HG03432 (cell line): ENCODE data around the gene ATP8A2.

ENCODE experiments used
- ATAC-seq: cut with Tn5 transposase; IDR thresholded peaks from one replicate; pipeline ENCODE4 v1.9.1; 2021; ENCODE audit warnings: mild to moderate bottlenecking, moderate library complexity; ENCODE audit not compliant: unreplicated experiment

ATP8A2 gene

DNA sequence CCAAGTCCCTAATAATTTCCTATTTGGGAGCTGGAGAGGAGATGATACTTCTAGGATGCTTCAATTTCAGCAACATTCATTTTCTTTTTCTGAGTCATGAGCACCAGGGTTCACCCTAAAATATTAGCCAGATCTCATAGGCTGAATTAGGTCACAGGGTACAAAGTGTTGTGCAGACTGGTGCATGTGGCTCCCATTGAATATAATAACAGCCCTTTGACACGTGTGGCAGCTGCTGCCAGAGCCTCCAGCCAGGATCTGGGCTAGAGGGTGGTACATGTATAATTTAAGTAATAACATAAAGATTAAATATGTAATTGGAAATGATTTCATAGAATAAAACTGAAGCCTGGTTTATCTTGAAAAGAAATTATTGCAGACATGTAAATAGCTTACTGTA is 244.9 kb downstream of the ATP8A2 start:
- ATAC-seq: no peak

DNA sequence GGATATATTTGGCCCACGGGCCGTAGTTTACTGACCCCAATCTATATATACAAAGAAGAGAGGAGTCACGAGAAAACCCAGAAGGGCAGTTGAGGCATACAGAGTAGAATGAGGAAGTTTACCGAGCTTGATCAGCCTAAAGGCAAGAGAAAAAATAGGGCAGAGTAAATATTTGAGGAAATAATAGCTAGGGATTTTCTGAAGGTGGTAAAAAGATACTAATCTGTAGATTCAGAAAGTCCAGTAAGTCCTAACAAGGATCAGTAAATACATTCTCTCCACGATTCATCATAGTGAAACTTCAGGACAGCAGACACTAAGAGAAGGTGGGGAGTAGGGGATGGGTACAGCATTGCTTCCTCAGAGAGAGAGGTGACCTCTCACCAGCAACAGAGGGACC is 248.1 kb downstream of the ATP8A2 start:
- no peak for ATAC-seq

DNA sequence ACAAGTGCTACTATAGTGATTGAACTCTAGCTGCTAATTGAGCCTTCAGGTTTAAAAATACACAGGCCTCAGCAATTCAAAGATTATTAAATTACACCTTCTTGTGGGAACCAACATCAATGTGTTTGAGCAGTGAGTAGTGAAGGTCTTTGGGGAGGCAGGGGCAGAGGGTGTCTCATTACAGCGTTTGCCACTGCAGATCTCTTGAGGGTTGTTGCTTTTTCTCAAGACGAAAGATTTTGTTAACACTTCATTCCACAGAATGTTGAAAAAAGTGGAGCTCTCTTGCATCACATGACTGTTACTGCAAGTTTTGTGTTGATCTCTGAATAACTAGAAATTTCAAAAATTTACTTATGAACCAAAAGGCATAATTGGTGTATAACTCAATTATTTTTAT is 253.6 kb downstream of the ATP8A2 start:
- ATAC-seq: no peak

DNA sequence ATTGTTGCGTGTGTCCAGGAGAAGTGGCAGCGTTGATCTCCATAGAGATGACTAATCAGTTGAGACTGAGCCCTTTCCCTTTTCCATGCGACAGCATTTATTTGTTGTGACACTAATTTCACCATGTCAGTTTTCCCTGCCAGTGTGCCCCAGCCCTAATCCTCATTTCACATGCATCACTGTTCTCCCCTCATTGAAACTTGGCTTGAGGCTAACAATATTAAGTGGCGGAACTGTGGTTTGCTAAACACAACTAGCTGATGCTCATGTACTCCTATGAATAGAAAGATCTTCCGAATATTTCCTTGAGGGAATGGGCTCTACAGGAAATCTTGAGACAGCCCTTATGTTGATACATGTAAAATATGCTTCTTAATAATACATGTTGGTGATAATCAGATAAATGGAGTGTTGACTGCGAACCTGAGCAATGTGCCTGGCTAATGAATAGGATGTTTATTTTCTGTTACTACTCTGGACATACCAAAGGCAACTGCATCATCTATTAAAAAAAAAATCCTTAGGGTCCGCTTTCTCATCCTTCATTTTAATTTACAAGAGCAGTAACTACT is 258.6 kb downstream of the ATP8A2 start:
- no peak for ATAC-seq

DNA sequence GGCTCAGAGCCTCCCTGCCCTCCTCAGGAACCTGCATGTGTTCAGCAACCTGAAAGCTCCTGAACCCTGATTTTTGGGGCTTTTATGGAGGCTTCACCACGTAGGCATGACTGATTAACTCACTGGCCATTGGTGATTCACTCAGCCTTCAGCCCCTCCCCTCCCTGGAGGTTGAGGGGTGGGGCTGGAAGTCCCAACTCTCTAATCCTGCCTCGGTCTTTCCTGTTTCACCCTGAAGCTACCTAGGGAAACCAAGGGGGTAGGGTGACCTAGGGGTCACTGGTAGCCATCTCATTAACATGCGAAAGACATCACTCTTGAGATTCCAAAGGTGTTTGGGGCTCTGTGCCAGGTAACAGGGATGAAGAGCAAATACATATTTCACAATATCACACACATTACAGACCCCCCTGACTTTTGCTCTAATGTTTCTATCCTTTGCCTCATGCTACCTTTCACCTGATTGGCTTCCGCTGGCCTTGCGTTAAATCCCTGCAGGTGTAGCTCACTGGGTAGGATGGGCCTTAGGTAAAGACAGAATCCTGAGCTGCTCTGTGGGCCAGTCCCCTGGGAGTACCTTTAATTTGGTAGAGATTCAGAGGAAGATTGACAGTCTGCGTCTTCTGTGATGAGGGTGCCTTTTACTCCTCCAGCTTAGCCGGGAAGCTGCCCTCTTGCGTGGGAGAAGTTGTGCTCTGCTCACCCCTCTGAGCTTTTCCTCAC is 260.6 kb downstream of the ATP8A2 start:
- no peak for ATAC-seq

DNA sequence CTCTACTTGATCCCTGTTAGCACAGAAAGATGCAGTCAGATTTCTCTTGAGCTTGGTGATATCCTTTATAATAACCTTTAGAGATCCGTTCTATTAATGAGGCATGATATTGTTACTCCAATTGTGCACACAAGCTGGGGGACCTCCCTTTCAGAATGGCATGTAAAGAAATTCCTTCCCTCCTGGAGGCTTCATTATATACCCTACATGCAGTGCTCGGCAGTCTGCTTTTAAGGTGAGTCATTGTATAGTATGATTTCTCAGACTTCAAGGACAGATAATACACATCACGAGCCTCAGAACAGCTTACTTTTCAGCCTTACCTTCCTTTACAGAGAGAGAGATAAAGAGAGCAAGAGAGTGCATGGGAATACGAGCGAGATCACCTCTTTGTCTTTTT is 261.3 kb downstream of the ATP8A2 start:
- ATAC-seq: no peak

DNA sequence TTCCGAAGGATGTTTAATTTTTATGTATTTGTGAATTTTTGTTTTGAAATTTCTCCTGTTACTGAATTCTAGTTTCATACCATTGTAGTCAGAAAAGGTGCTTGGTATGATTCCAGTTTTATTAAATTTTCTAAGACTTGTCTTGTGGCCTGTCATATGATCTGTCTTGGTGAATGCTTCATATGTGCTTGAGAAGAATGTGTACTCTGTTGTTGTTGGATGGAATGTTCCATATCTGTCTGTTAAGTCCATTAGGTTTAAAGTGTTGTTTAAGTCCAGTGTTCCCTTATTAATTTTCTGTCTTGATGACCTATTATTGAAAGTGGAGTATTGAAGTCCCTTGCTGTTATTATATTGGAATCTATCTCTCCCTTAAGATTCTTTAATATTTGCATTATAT is 273.9 kb downstream of the ATP8A2 start:
- ATAC-seq: no peak

DNA sequence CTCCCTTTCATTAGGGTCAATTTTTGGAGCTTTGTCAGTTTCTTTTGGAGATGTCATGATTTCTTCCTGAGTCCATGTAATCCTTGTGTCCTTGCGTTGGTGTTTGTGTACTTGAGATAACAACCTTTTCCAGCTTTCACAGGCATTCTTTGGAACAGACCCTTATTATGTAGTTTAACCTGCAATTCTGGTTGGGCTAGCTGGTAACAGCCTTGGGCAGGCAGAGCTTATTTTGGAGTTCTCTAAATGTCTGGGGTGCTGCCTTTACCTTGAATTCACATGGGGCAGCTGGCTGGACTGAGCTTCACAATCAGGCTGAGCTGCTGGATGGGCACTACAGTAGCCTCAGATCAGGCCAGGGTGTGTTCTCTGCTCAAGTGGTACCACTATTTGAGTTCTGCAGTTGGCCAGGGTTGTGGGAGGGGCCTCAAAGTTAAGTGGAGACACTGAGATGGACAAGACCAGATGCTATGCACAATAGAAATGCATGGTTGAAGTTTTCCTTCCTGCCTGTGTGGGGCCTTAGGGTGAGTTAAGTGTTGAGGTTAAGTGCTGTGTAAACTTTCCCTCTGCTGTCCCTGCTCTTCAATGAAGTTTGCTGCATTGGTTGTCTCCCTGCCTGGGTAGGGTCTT is 277.3 kb downstream of the ATP8A2 start:
- no peak for ATAC-seq

DNA sequence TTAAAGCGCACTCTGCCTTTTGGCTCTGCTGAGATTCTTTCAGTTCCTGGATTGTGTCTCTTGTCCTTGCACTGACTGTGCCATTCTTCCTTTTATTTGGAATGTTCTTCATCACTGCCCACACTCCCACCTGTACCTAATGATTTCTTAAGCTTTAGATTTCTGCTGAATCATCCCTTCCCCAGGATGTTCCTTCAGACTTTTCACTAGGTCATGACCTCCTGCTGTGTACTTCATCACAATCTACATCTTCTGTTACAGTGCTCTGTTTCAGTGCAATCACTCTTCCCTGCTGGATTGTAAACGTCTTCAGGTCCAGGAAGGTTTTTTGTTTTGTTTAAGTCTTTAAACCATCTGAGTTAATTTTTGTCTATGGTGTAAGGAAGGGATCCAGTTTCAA is 281.0 kb downstream of the ATP8A2 start:
- no peak for ATAC-seq

DNA sequence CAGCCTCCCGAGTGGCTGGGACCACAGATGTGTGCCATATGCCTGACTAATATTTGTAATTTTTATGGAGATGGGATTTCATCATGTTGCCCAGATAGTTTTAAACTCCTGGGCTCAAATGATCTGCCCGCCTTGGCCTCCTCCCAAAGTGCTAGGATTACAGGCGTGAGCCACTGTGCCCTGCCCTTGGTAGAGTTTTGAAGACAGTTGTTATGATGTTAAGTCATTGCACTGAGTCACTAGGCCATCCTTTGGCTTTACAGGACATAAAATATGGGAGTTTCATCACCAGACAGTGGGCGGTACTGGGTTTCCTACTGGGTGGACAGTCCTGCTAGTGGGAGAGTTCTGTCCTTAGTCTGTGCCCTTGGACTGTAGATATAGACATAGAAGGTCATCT is 282.5 kb downstream of the ATP8A2 start:
- ATAC-seq: no peak

DNA sequence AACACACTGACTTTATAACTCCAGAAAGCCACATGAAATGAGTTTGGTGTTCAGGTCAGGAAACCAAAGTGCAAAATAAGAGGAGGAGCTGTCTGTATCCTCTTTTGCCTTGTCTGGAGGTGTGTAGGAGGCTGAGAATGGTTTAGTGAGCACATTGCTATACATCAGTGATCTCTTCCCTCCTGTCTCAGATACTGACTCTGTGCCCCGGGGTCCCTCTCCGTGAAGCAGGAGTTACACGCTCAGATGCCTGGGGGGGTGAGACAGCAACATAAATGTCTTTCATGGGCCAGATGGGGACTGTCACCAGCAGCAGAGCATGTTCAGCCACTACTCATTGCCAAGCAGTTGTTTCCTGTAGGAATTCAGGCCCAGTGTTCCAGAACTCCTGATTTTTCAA is 285.4 kb downstream of the ATP8A2 start:
- no peak for ATAC-seq

DNA sequence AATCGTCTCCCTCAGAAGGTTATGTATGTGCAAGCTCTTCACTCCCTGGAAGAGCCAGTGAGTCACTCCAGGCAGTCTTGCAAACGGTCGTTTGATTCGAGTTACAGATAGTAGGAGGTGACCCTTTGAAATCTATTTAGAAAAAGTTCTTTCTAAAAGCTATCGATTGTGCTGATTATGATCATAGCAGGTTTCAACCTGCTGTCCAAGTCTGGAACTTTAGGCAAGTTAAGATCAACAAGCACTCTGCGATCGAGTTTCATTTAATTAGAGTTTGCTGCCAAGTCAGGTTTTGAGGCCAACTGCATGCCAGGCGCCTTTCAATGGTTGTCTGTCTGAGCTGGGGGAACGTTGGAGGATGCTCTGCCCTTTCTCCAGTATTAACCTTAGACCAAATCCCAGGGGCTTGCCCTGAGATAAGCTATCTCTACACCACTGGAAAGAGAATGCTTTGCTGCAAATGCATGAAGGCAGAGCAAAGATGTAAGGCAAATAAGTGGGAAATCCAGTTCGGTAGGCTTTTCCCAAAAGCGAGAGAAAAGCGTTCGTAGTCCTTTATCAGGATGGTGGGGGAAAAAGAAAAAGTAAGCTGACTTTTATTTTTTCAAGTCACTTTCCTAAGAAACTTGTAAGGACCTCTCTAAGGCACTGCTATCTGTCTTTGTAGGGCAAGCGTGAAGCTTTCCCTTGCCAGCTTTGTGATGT is 287.5 kb downstream of the ATP8A2 start:
- no peak for ATAC-seq

DNA sequence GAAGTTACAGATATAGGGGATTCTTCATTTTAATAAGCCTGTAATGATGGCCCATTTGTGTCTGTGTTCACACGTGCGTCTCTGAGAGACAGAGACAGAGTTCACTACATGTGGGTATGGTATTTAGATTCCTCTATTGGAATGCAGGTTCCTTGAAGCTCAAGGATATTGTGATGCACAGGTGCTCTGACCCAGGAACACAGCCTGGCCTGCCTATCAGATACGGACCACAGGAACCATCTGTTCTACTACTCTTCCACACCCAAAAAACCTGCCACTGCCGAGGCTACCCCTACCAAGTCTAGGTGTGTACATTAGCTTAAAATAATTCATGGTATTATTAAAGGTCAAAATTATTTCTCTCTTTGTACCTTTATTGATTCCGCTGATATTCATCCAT is 289.2 kb downstream of the ATP8A2 start:
- no peak for ATAC-seq

DNA sequence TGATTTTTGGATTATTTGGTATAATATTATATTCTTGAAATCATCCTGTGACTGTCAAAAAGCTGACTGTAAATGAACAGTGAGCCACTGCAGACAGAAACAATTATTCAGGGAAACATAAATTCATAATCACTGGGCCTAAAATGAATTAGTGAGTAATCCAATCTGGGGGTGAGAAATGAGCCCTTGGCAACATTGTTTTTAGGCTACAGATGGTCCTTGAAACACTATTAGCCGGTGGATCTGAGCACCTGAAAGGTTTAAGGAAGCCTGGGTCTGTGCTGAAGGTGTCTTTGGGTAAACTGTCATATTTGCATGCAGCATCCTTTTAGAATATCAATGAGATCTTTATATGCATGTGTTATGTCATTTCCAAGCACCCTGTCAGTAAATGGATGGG is 290.7 kb downstream of the ATP8A2 start:
- ATAC-seq: no peak

DNA sequence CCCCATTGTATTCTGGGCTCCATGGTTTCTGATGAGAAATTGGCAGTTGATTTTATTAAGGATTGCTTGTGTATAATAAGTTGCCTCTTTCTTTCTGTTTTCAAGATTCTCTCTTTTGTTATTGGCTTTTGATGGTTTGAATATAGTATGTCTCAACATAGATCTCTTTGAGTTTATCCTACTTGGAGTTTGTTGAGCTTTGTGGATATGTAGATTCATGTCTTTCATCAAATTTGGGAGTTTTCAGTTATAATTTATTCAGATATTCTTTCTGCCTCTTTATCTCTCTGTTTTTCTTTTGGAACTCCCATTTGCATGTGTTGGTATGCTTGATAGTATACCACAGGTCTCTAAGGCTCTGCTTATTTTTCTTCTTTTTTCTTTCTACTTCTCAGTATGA is 296.6 kb downstream of the ATP8A2 start:
- no peak for ATAC-seq

DNA sequence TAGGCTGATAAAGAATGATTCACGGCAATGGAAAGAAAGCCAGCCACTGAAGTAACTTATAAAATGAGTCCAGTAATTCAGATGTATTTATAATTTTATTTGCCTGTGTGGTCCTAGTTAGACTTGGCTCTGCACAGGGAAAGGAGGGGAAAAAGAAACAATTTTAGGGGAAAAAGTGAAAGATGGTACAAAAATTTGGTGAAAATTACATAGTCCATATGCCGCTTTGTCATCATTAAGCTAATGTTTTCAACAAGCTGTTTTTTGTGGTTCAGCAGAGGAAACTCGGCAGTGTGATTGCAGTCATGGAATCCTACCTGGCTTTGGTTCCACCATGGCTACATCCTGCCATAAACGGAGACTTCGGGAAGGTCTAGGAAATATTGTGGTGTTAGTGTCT is 301.9 kb downstream of the ATP8A2 start:
- ATAC-seq: no peak

DNA sequence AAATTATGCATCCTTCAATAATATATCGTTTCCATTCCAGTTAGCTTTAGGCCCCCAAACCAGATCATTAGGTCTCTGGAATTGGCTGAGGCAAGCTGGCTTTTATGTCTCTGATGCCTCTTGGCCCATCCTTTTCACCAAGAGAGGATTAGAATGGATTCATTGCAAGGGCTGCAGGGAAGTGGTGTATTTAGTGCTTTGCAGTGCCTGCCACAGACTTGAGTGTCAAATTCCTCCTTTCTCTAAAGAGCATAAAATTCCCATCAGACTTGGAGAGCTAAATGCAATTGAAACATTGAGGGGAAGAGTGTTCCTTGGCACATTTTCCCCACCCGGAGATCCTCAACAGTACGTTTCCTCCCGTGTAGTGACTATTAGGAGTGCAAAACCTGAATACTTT is 302.6 kb downstream of the ATP8A2 start:
- no peak for ATAC-seq

DNA sequence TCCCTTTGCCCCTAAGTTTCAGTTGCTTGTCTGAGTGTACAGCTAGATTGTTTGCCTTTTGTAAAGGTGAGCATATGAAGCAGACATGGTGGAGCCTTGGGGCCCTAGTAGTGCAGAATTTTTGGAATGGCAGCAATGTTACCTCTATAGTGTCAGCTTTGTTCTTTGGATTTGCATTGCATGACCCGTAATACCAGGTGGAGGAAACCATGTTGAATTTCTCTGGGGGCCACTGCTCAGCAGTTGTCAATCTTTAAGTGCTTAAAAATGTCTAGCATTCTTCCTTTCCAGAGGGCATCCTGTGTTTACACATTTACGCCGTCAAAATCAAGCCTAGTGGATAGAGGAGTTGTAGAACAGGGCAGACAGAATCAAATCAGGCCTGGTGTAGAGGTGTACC is 303.3 kb downstream of the ATP8A2 start:
- ATAC-seq: no peak

DNA sequence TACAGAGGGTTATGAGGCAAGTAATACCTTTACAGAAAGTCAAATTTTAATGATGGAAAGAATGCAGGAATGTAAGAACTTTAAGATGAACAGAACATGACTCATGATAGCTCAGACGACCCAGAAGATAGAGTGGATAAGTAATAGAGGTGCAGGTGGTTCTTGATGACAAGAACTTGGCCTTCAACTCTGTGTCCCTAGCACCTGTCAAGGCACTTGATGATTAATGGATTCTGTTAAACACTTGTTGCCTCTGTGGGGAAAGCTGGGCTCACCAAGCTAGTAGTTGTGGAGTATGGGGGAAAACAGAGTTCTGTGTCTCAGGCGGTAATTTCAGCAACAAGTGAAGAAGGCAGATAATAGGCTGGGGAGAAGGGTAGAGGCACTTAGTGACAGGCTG is 306.2 kb downstream of the ATP8A2 start:
- no peak for ATAC-seq

DNA sequence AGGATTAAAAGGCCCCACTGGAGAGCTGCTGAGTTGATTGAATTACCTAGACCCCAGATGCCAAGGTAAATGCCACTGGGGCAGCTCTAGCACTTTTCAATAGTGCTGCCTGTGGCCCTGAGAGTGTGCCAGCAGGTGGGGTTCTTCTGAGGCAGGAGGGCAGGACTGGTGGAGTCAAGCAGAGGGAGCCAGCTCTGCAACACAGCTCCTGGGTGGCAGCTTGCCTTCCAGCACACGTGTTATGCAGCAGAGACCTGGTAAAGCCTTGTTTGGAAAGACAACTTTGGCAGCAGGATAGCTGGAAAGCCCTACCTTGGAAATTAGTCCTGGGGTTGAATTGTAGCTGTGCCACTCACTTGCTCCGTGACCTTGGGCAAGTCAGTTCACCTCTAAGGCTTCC is 306.6 kb downstream of the ATP8A2 start:
- ATAC-seq: no peak

DNA sequence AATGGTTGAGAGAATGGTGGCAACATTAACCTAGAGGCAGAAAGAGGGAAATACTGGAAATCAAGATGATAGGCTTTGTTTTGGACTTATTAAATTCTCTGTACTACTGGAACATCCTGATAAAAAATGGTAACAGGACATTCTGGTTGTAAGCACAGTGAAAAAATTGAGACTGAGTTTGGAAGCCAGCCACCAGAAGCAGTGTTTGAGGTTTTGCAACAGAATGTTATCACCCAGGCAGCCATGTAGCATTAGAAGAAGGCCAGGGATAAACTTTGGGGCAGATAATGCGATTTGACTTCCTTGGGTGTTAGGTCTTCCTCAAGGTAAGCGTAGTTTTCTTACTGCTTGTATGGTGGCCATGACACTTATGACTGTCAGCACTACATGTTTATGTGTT is 307.4 kb downstream of the ATP8A2 start:
- ATAC-seq: no peak

DNA sequence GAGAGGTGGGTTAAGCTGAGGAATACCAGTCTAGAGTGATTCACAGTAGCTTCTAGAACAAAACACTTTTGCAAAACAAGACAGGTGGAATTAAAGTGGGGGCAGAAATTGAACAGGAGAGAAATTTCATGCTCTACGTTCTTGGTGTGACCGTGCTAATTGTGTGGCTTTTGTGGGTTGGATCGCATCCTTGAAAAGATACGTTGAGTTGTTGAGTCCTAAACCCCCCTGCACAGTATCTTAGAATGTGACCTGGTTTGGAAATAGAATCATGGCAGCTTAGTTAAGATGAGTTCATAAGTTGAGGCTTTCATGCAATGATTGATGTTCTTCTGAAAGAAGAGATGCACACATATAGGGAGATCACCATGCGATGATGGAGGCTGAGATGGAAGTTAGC is 308.2 kb downstream of the ATP8A2 start:
- no peak for ATAC-seq
